SK-N-SH treated with all-trans-retinoic acid at 6 μM for 48 hours (cell line): ENCODE measurements around the gene TTYH2.
A peak's percentile ranks its signal among the peaks of the same experiment; 100 is the strongest.

ENCODE experiments used
- ATAC-seq: fragments of 200-7000 bp; cut with Tn5 transposase; 3 replicates; pipeline ENCODE4 v1.9.1; 2020; ENCODE audit warnings: mild to moderate bottlenecking, moderate library complexity
- ARNTL ChIP-seq: fragments of 450-650 bp; formaldehyde crosslinking; IDR thresholded peaks from 2 replicates; pipeline ENCODE4 v1.5.0; 2020; ENCODE audit warnings: low read depth, mild to moderate bottlenecking, moderate library complexity, borderline replicate concordance
- BACH2 ChIP-seq: fragments of 250-450 bp; sonication (Bioruptor Pico); IDR thresholded peaks from 2 replicates; pipeline ENCODE4 v1.9.0; 2021; ENCODE audit warnings: mild to moderate bottlenecking, borderline replicate concordance
- CREB5 ChIP-seq: fragments of 250-450 bp; sonication (Bioruptor Pico); IDR thresholded peaks from 2 replicates; pipeline ENCODE4 v1.5.1; 2020; ENCODE audit warnings: low read depth, mild to moderate bottlenecking, moderate library complexity
- GLIS3 ChIP-seq: fragments of 250-450 bp; sonication (Bioruptor Pico); IDR thresholded peaks from 2 replicates; pipeline ENCODE4 v1.5.0; 2020; ENCODE audit warnings: mild to moderate bottlenecking, moderate library complexity
- ISL1 ChIP-seq: fragments of 250-450 bp; sonication (Bioruptor Pico); IDR thresholded peaks from 2 replicates; pipeline ENCODE4 v2.1.2; 2022; ENCODE audit warnings: mild to moderate bottlenecking, moderate library complexity
- OSR1 ChIP-seq: fragments of 250-450 bp; sonication (Bioruptor Pico); IDR thresholded peaks from 2 replicates; pipeline ENCODE4 v1.8.0; 2022; ENCODE audit warnings: moderate library complexity, mild to moderate bottlenecking, inconsistent platforms
- PPARA ChIP-seq: fragments of 250-450 bp; sonication (Bioruptor Pico); IDR thresholded peaks from 2 replicates; pipeline ENCODE4 v1.5.0; 2020; ENCODE audit warnings: mild to moderate bottlenecking, borderline replicate concordance
- RARB ChIP-seq: fragments of 250-450 bp; sonication (Bioruptor Pico); IDR thresholded peaks from 2 replicates; pipeline ENCODE4 v1.8.0; 2021; ENCODE audit warnings: mild to moderate bottlenecking, moderate library complexity
- SNAI2 ChIP-seq: fragments of 250-450 bp; sonication (Bioruptor Pico); IDR thresholded peaks from 2 replicates; pipeline ENCODE4 v1.5.0; 2020; ENCODE audit warnings: mild to moderate bottlenecking, moderate library complexity
- TCF4 ChIP-seq: fragments of 250-450 bp; sonication (Bioruptor Pico); IDR thresholded peaks from 2 replicates; pipeline ENCODE4 v1.8.0; 2021; ENCODE audit warnings: mild to moderate bottlenecking, moderate library complexity, borderline replicate concordance
- TOX ChIP-seq: fragments of 250-450 bp; sonication (Bioruptor Pico); IDR thresholded peaks from 2 replicates; pipeline ENCODE4 v1.8.0; 2021; ENCODE audit warnings: mild to moderate bottlenecking, moderate library complexity, borderline replicate concordance
- TSHZ2 ChIP-seq: fragments of 250-450 bp; sonication (Bioruptor Pico); IDR thresholded peaks from 2 replicates; pipeline ENCODE4 v1.5.0; 2020; ENCODE audit warnings: mild to moderate bottlenecking, moderate library complexity
- ZC3H10 ChIP-seq: fragments of 250-450 bp; sonication (Bioruptor Pico); IDR thresholded peaks from 2 replicates; pipeline ENCODE4 v1.5.1; 2021; ENCODE audit warnings: mild to moderate bottlenecking, moderate library complexity
- ZFP3 ChIP-seq: fragments of 250-450 bp; sonication (Bioruptor Pico); IDR thresholded peaks from 2 replicates; pipeline ENCODE4 v1.5.0; 2020; ENCODE audit warnings: mild to moderate bottlenecking, moderate library complexity
- ZNF565 ChIP-seq: fragments of 450-650 bp; formaldehyde crosslinking; conservative IDR thresholded peaks from 2 replicates; pipeline ENCODE4 v1.5.0; 2020; ENCODE audit warnings: low read depth, mild to moderate bottlenecking, moderate library complexity
- ZNF70 ChIP-seq: fragments of 450-650 bp; formaldehyde crosslinking; IDR thresholded peaks from 2 replicates; pipeline ENCODE4 v1.5.0; 2020; ENCODE audit warnings: mild to moderate bottlenecking, moderate library complexity
- TF ChIP-seq, protein P1 (sequence below): fragments of 250-450 bp; sonication (Bioruptor Pico); IDR thresholded peaks from 2 replicates; pipeline ENCODE4 v1.8.0; 2021; ENCODE audit warnings: low read depth, mild to moderate bottlenecking, moderate library complexity, borderline replicate concordance
- TF ChIP-seq, protein P2 (sequence below): fragments of 250-450 bp; sonication (Bioruptor Pico); IDR thresholded peaks from 2 replicates; pipeline ENCODE4 v1.5.1; 2021; ENCODE audit warnings: mild to moderate bottlenecking, moderate library complexity

Gene TTYH2

GRCh38 chr17:74211141-74211911 lies 2.0 kb upstream of the TTYH2 start:
- peak; percentile 1 for ATAC-seq
- no peak for TF ChIP-seq TSHZ2
- TF ChIP-seq, protein P1, sequence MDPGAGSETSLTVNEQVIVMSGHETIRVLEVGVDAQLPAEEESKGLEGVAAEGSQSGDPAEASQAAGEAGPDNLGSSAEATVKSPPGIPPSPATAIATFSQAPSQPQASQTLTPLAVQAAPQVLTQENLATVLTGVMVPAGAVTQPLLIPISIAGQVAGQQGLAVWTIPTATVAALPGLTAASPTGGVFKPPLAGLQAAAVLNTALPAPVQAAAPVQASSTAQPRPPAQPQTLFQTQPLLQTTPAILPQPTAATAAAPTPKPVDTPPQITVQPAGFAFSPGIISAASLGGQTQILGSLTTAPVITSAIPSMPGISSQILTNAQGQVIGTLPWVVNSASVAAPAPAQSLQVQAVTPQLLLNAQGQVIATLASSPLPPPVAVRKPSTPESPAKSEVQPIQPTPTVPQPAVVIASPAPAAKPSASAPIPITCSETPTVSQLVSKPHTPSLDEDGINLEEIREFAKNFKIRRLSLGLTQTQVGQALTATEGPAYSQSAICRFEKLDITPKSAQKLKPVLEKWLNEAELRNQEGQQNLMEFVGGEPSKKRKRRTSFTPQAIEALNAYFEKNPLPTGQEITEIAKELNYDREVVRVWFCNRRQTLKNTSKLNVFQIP (CRISPR knock-in tag), result no peak
- no peak for TF ChIP-seq OSR1 (CRISPR knock-in tag)
- TF ChIP-seq BACH2 (CRISPR knock-in tag), result no peak
- TF ChIP-seq RARB (CRISPR knock-in tag), result no peak
- no peak for TF ChIP-seq PPARA (CRISPR knock-in tag)
- TF ChIP-seq, protein P2, sequence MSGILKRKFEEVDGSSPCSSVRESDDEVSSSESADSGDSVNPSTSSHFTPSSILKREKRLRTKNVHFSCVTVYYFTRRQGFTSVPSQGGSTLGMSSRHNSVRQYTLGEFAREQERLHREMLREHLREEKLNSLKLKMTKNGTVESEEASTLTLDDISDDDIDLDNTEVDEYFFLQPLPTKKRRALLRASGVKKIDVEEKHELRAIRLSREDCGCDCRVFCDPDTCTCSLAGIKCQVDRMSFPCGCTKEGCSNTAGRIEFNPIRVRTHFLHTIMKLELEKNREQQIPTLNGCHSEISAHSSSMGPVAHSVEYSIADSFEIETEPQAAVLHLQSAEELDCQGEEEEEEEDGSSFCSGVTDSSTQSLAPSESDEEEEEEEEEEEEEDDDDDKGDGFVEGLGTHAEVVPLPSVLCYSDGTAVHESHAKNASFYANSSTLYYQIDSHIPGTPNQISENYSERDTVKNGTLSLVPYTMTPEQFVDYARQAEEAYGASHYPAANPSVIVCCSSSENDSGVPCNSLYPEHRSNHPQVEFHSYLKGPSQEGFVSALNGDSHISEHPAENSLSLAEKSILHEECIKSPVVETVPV (CRISPR knock-in tag), result no peak
- TF ChIP-seq ARNTL (CRISPR knock-in tag), result no peak
- peak; percentile 31; the same call in 1 of the 2 replicates for TF ChIP-seq CREB5 (CRISPR knock-in tag)
- TF ChIP-seq SNAI2 (CRISPR knock-in tag), result no peak
- TF ChIP-seq ZNF565, result 0 out of 2 replicates have a peak, but pooled peaks have one; percentile 13
- 0 out of 2 replicates have a peak, but pooled peaks have one; percentile 9 for TF ChIP-seq TCF4 (CRISPR knock-in tag)
- no peak; the same call in 1 of the 2 replicates for TF ChIP-seq GLIS3
- TF ChIP-seq TOX (CRISPR knock-in tag), result no peak

- TF ChIP-seq CREB5 (CRISPR knock-in tag) (no peak), RARB (CRISPR knock-in tag) (no peak), SNAI2 (CRISPR knock-in tag) (no peak), OSR1 (CRISPR knock-in tag) (no peak), ZFP3 (CRISPR knock-in tag) (no peak), ZNF565 (no peak), ZC3H10 (CRISPR knock-in tag) (no peak), ISL1 (CRISPR knock-in tag) (no peak), PPARA (CRISPR knock-in tag) (no peak), ZNF70 (CRISPR knock-in tag) (no peak)
- TF ChIP-seq, protein P2 (CRISPR knock-in tag), result no peak
- TF ChIP-seq, protein P1 (CRISPR knock-in tag), result no peak
- no peak; the same call in 2 of the 3 replicates for ATAC-seq
Measured at GRCh38 chr17:74211912-74212208, 1.5 kb upstream of the TTYH2 start.
